ENCODE data around the gene TMED6.

DNA sequence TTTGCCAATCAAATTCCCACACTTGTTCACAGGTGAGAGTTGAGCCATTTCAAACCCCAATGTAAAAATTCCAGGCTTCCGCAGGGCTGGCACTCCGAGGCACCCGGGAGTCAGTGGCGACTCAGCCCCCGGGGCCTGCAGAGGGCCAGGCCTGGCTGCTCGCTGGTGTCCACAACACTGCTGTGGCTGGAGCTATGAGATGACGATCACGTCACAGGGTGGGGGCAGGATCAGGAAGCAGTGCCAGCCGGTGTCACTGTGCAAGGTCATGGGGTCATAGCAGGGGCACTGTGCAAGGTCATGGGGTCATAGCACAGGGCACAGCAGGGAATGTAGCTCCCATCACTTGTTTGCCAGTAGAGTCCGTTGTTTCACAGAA is 32.7 kb downstream of the TMED6 start:
- no peak for TF ChIP-seq CTCF (IDR thresholded peaks at IDR 0.05; ENCODE audit: insufficient read depth, low read length, poor library complexity, severe bottlenecking)
- TF ChIP-seq EZH2phosphoT487 (conservative IDR thresholded peaks at IDR 0.05; ENCODE audit: low read length) = no peak

All from SU-DHL-6 (cell line).